Mesodermal cell (in vitro differentiated cells): Measurements from ENCODE around the gene MPRIP.
"Not testable (repeated sequence)": the region's sequence is repeated elsewhere in the genome, so short reads cannot be mapped to it uniquely, and the experiment has no call there.

Experiments
- H3K27ac ChIP-seq: 2 replicates; pipeline ENCODE4 v1.7.0; 2013; ENCODE audit warnings: mild to moderate bottlenecking, low read depth, low read length, moderate library complexity; ENCODE audit not compliant: severe bottlenecking
- H3K36me3 ChIP-seq: 2 replicates; pipeline ENCODE4 v1.7.1; 2013; ENCODE audit warnings: mild to moderate bottlenecking, low read length, moderate library complexity; ENCODE audit not compliant: control insufficient read depth, insufficient read depth
- H3K4me1 ChIP-seq: one replicate; pipeline ENCODE4 v1.7.1; 2013; ENCODE audit warnings: mild to moderate bottlenecking, low read length; ENCODE audit not compliant: insufficient read depth, control insufficient read depth, poor library complexity, severe bottlenecking
- H3K4me3 ChIP-seq: 2 replicates; pipeline ENCODE4 v1.7.0; 2013; ENCODE audit warnings: low read length, control low read depth, mild to moderate bottlenecking; ENCODE audit not compliant: insufficient read depth, poor library complexity, severe bottlenecking; ENCODE audit errors: extremely low read depth
- H3K9me3 ChIP-seq: 2 replicates; pipeline ENCODE4 v1.7.1; 2013; ENCODE audit warnings: mild to moderate bottlenecking, low read length, moderate library complexity; ENCODE audit not compliant: control insufficient read depth
- WGBS, 2 experiments: methylation state at CpG; one replicate each; pipeline ENCODE4 v1.1.5; 2013; ENCODE audit warnings: missing lambda C conversion rate in 2 of 2; ENCODE audit not compliant: insufficient coverage in 2 of 2; 5-methylcytosine and 5-hydroxymethylcytosine counted together

Gene MPRIP

GRCh38 chr17:17191961-17192381, 149.7 kb downstream of the MPRIP start:
- H3K4me3 ChIP-seq = no peak overlapping the region
- H3K4me1 ChIP-seq = peaks cover 45% of the 10 kb centered on the region
- H3K27ac ChIP-seq = peak overlapping the region; percentile 87
- 70 to 81% methylated on average over 5 to 6 of the region's 10 CpGs for WGBS, 2 experiments
- H3K36me3 ChIP-seq = peaks cover 30% of the 10 kb centered on the region
- no peaks in the 10 kb centered on the region for H3K9me3 ChIP-seq

GRCh38 chr17:17195466-17195865, 153.2 kb downstream of the MPRIP start:
- H3K36me3 ChIP-seq, H3K4me3 ChIP-seq, H3K9me3 ChIP-seq, H3K27ac ChIP-seq: not testable (repeated sequence)
- H3K4me1 ChIP-seq = peaks cover 12% of the 10 kb centered on the region
- 95 to 97% methylated on average over 4 to 5 of the region's 5 CpGs for WGBS, 2 experiments

- H3K4me1 ChIP-seq = peaks cover 4% of the 10 kb centered on the region
- no peaks in the 10 kb centered on the region for H3K36me3 ChIP-seq
- H3K27ac ChIP-seq = no peak overlapping the region
- H3K4me3 ChIP-seq = no peak overlapping the region
- H3K9me3 ChIP-seq = no peaks in the 10 kb centered on the region
Measured at GRCh38 chr17:17196776-17197175, 154.5 kb downstream of the MPRIP start.

- H3K27ac ChIP-seq = no peak overlapping the region
- no peak overlapping the region for H3K4me3 ChIP-seq
- H3K9me3 ChIP-seq = no peaks in the 10 kb centered on the region
- no peaks in the 10 kb centered on the region for H3K4me1 ChIP-seq
- H3K36me3 ChIP-seq = peaks cover 3% of the 10 kb centered on the region
- 100% methylated on average over 1 of the region's 1 CpG for WGBS, 2 experiments
Measured at GRCh38 chr17:17198281-17198680, 156.0 kb downstream of the MPRIP start.

GRCh38 chr17:17200311-17200710, 158.1 kb downstream of the MPRIP start:
- 84 to 91% methylated on average over 4 to 5 of the region's 7 CpGs for WGBS, 2 experiments
- peak overlapping the region; percentile 8 for H3K27ac ChIP-seq
- H3K9me3 ChIP-seq = no peaks in the 10 kb centered on the region
- H3K4me1 ChIP-seq = peaks cover 5% of the 10 kb centered on the region
- no peak overlapping the region for H3K4me3 ChIP-seq
- H3K36me3 ChIP-seq = peaks cover 3% of the 10 kb centered on the region

- Histone ChIP-seq H3K9me3 (no peaks in the 10 kb centered on the region), H3K4me3 (no peak overlapping the region), H3K27ac (no peak overlapping the region), H3K4me1 (peaks cover 5% of the 10 kb centered on the region), H3K36me3 (peaks cover 3% of the 10 kb centered on the region)
- WGBS, 2 experiments = 90 to 100% methylated on average over 3 to 5 of the region's 5 CpGs
Measured at GRCh38 chr17:17200831-17201230, 158.6 kb downstream of the MPRIP start.

- 88 to 96% methylated on average over 9 of the region's 10 CpGs for WGBS, 2 experiments
Measured at GRCh38 chr17:17201271-17201670, 159.0 kb downstream of the MPRIP start.

GRCh38 chr17:17201907-17202306, 159.7 kb downstream of the MPRIP start:
- peaks cover 5% of the 10 kb centered on the region for H3K4me1 ChIP-seq
- no peaks in the 10 kb centered on the region for H3K9me3 ChIP-seq
- H3K36me3 ChIP-seq = peaks cover 3% of the 10 kb centered on the region
- H3K4me3 ChIP-seq = no peak overlapping the region
- H3K27ac ChIP-seq = no peak overlapping the region
- 91 to 100% methylated on average over 5 to 7 of the region's 8 CpGs for WGBS, 2 experiments

More at GRCh38 chr17:17201271-17201670, 159.0 kb downstream of the MPRIP start:
- H3K4me3 ChIP-seq = no peak overlapping the region
- peaks cover 5% of the 10 kb centered on the region for H3K4me1 ChIP-seq
- no peaks in the 10 kb centered on the region for H3K9me3 ChIP-seq
- H3K36me3 ChIP-seq = peaks cover 3% of the 10 kb centered on the region
- no peak overlapping the region for H3K27ac ChIP-seq

GRCh38 chr17:17203173-17203730, 161.0 kb downstream of the MPRIP start:
- peaks cover 3% of the 10 kb centered on the region for H3K36me3 ChIP-seq
- H3K9me3 ChIP-seq = no peaks in the 10 kb centered on the region
- no peak overlapping the region for H3K4me3 ChIP-seq
- WGBS, 2 experiments = 95 to 96% methylated on average over 15 of the region's 15 CpGs
- H3K27ac ChIP-seq = no peak overlapping the region
- H3K4me1 ChIP-seq = peaks cover 5% of the 10 kb centered on the region

- peaks cover 3% of the 10 kb centered on the region for H3K36me3 ChIP-seq
- no peaks in the 10 kb centered on the region for H3K9me3 ChIP-seq
- 87 to 93% methylated on average over 13 to 15 of the region's 15 CpGs for WGBS, 2 experiments
- H3K27ac ChIP-seq = no peak overlapping the region
- H3K4me3 ChIP-seq = no peak overlapping the region
- H3K4me1 ChIP-seq = peaks cover 5% of the 10 kb centered on the region
Measured at GRCh38 chr17:17204041-17204591, 161.9 kb downstream of the MPRIP start.

- 89 to 96% methylated on average over 13 to 14 of the region's 14 CpGs for WGBS, 2 experiments
- no peak overlapping the region for H3K4me3 ChIP-seq
Measured at GRCh38 chr17:17204635-17205231, 162.5 kb downstream of the MPRIP start.

More at GRCh38 chr17:17204635-17205231, 162.5 kb downstream of the MPRIP start:
- Histone ChIP-seq H3K4me1 (peaks cover 5% of the 10 kb centered on the region), H3K27ac (no peak overlapping the region), H3K9me3 (no peaks in the 10 kb centered on the region), H3K36me3 (peaks cover 3% of the 10 kb centered on the region)
